Hepatocyte (in vitro differentiated cells): ENCODE measurements around the gene C20orf141. TPM values are rescaled to one million over a fixed set of nuclear protein-coding genes. Genes with fewer than 3 reads are reported as not detected.

Experiments used
- DNase-seq: peaks from one replicate; pipeline ENCODE4 v3.0.0-alpha.2; 2016; ENCODE audit warnings: low spot score
- H2AFZ ChIP-seq: fragments of 200-600 bp; sonication (generic); 2 replicates; pipeline ENCODE4 v1.6.0; 2016; ENCODE audit warnings: antibody characterized with exemption, mild to moderate bottlenecking
- H3K27ac ChIP-seq: fragments of 200-600 bp; sonication (generic); 2 replicates; pipeline ENCODE4 v1.5.1; 2016; ENCODE audit warnings: mild to moderate bottlenecking
- H3K27me3 ChIP-seq: fragments of 200-600 bp; sonication (generic); 2 replicates; pipeline ENCODE4 v1.6.1; 2016
- H3K36me3 ChIP-seq: fragments of 200-600 bp; sonication (generic); replicated peaks from 2 replicates; pipeline ENCODE4 v1.5.1; 2016; ENCODE audit warnings: low read depth; ENCODE audit not compliant: insufficient read depth
- H3K4me1 ChIP-seq: fragments of 200-600 bp; sonication (generic); 2 replicates; pipeline ENCODE4 v1.5.1; 2016; ENCODE audit warnings: mild to moderate bottlenecking, moderate library complexity; ENCODE audit not compliant: insufficient read depth
- H3K4me2 ChIP-seq: fragments of 200-600 bp; sonication (generic); 2 replicates; pipeline ENCODE4 v1.6.0; 2016
- H3K4me3 ChIP-seq: fragments of 200-600 bp; sonication (generic); 2 replicates; pipeline ENCODE4 v1.5.1; 2016; ENCODE audit warnings: mild to moderate bottlenecking
- H3K79me2 ChIP-seq: fragments of 200-600 bp; sonication (generic); 2 replicates; pipeline ENCODE4 v1.6.0; 2017; ENCODE audit warnings: mild to moderate bottlenecking
- H3K9me2 ChIP-seq: fragments of 200-600 bp; sonication (generic); replicated peaks from 2 replicates; pipeline ENCODE4 v1.6.0; 2017; ENCODE audit warnings: mild to moderate bottlenecking; ENCODE audit not compliant: insufficient read depth
- H3K9me3 ChIP-seq: fragments of 200-600 bp; sonication (generic); 2 replicates; pipeline ENCODE4 v1.5.1; 2016; ENCODE audit warnings: low read depth, mild to moderate bottlenecking
- H4K20me1 ChIP-seq: fragments of 200-600 bp; sonication (generic); 2 replicates; pipeline ENCODE4 v1.6.0; 2016; ENCODE audit warnings: mild to moderate bottlenecking; ENCODE audit not compliant: insufficient read depth, poor library complexity, severe bottlenecking
- EZH2 ChIP-seq: fragments of 200-600 bp; sonication (generic); IDR thresholded peaks from 2 replicates; pipeline ENCODE4 v1.6.1; 2016; ENCODE audit warnings: antibody characterized with exemption, mild to moderate bottlenecking, borderline replicate concordance
- EZH2phosphoT487 ChIP-seq: fragments of 200-600 bp; sonication (generic); IDR thresholded peaks from one replicate; pipeline ENCODE4 v1.6.1; 2018; ENCODE audit warnings: antibody characterized with exemption, mild to moderate bottlenecking, low read depth, moderate library complexity; ENCODE audit not compliant: unreplicated experiment, severe bottlenecking
- WGBS: methylation state at CpG from one replicate; pipeline ENCODE4 v1.1.6; 2016; ENCODE audit warnings: low lambda C conversion rate; ENCODE audit errors: missing lambda C conversion rate; 5-methylcytosine and 5-hydroxymethylcytosine counted together
- polyA plus RNA-seq: library from polyadenylated mRNA; unstranded; fragments of >200 nt; fragmentation: Nextera tagmentation; extraction: Ambion mirVana; gene quantifications from 2 replicates; pipeline ENCODE4 v1.2.1, GENCODE V29; 2016
- total RNA-seq: library from RNA; depleted of rRNA; stranded (reverse); fragments of >200 nt; gene quantifications from 2 replicates; pipeline ENCODE4 v1.2.3, GENCODE V29; 2014
- TF ChIP-seq, protein P1 (sequence below): fragments of 200-600 bp; sonication (generic); IDR thresholded peaks from 2 replicates; pipeline ENCODE4 v1.5.1; 2016; ENCODE audit warnings: antibody characterized with exemption, mild to moderate bottlenecking; ENCODE audit not compliant: poor library complexity

The C20orf141 gene
- total and polyA plus RNA-seq, 2 experiments from 2014 or later, result not detected

DNA sequence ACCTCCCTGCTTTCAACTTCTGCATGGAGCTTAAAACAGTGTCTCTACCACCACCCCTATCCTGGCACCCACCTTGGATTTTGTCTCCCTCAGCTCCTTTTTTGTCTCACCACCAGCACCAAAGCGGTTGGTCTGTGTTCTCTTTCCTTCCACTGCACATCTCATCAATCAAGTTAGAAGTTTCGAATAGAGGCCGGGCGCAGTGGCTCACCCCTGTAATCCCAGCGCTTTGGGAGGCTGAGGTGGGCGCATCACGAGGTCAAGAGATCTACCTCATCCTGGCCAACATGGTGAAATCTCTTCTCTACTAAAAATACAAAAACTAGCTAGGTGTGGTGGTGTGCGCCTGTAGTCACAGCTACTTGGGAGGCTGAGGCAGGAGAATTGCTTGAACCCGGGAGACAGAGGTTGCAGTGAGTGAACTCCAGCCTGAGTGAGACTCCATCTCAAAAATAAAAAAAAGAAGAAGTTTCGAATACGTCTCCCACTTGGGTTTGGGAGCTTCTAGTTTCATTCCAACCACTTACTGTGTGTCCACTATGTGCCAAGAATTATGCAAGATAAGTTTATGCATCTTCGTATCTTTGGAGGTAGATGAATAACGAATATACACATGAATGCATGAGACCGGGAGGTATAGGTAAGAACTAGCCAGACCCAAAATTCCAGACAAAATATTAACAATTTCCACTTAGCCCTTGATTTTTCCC, 19.8 kb downstream of the C20orf141 start:
- no peak overlapping the region for H3K27ac ChIP-seq
- no peaks in the 10 kb centered on the region for H3K9me3 ChIP-seq
- no peaks in the 10 kb centered on the region for H3K9me2 ChIP-seq
- TF ChIP-seq EZH2 (no peak), EZH2phosphoT487 (no peak)
- 96% methylated on average over 14 of the region's 14 CpGs for WGBS
- no peak overlapping the region for H2AFZ ChIP-seq
- no peaks in the 10 kb centered on the region for H4K20me1 ChIP-seq
- H3K27me3 ChIP-seq, result no peaks in the 10 kb centered on the region
- no peak for DNase-seq
- H3K4me3 ChIP-seq, result no peak overlapping the region
- peaks cover 5% of the 10 kb centered on the region for H3K79me2 ChIP-seq
- H3K4me1 ChIP-seq, result peaks cover 3% of the 10 kb centered on the region
- H3K4me2 ChIP-seq, result no peak overlapping the region
- no peaks in the 10 kb centered on the region for H3K36me3 ChIP-seq

- TF ChIP-seq, protein P1, sequence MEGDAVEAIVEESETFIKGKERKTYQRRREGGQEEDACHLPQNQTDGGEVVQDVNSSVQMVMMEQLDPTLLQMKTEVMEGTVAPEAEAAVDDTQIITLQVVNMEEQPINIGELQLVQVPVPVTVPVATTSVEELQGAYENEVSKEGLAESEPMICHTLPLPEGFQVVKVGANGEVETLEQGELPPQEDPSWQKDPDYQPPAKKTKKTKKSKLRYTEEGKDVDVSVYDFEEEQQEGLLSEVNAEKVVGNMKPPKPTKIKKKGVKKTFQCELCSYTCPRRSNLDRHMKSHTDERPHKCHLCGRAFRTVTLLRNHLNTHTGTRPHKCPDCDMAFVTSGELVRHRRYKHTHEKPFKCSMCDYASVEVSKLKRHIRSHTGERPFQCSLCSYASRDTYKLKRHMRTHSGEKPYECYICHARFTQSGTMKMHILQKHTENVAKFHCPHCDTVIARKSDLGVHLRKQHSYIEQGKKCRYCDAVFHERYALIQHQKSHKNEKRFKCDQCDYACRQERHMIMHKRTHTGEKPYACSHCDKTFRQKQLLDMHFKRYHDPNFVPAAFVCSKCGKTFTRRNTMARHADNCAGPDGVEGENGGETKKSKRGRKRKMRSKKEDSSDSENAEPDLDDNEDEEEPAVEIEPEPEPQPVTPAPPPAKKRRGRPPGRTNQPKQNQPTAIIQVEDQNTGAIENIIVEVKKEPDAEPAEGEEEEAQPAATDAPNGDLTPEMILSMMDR, result no peak
- no peak for TF ChIP-seq EZH2
- no peak for TF ChIP-seq EZH2phosphoT487
- Histone ChIP-seq H3K79me2 (peaks cover 13% of the 10 kb centered on the region), H4K20me1 (no peaks in the 10 kb centered on the region), H3K9me2 (no peaks in the 10 kb centered on the region), H3K4me1 (peaks cover 11% of the 10 kb centered on the region), H3K36me3 (no peaks in the 10 kb centered on the region), H3K4me3 (no peak overlapping the region), H2AFZ (no peak overlapping the region), H3K27ac (no peak overlapping the region), H3K4me2 (no peak overlapping the region), H3K9me3 (no peaks in the 10 kb centered on the region), H3K27me3 (no peaks in the 10 kb centered on the region)
- DNase-seq, result no peak
- 94% methylated on average over 6 of the region's 6 CpGs for WGBS
These were observed 20.6 kb downstream of the C20orf141 start for GRCh38 chr20:2835331-2835796.

DNA sequence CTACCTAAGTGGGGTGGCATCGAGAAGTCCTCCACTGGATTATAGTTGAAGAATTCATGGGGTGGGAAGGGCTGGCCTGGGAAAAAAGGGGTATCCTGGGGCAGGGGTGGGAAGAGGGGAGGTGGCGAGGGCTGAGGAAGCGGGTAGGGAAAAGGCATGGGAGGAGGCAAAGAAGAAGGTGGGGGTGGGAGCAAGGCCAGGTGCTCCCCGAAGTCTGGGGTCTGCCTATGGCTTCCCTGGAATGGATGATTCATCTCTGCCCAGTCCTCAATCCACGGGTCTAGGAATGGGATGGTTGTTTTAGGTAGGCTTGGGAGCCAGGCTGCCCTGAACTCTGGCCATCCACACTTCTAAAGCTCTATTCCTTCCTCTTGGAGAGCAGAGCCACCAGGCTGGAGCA, 21.2 kb downstream of the C20orf141 start:
- no peak for TF ChIP-seq EZH2phosphoT487
- TF ChIP-seq EZH2, result no peak
- TF ChIP-seq, protein P1, result no peak
- H3K27me3 ChIP-seq, result no peaks in the 10 kb centered on the region
- H3K36me3 ChIP-seq, result no peaks in the 10 kb centered on the region
- WGBS, result 100% methylated on average over 4 of the region's 5 CpGs
- no peak for DNase-seq
- no peak overlapping the region for H2AFZ ChIP-seq
- H3K27ac ChIP-seq, result no peak overlapping the region
- H3K4me1 ChIP-seq, result peaks cover 11% of the 10 kb centered on the region
- H3K9me3 ChIP-seq, result no peaks in the 10 kb centered on the region
- H3K9me2 ChIP-seq, result no peaks in the 10 kb centered on the region
- no peak overlapping the region for H3K4me3 ChIP-seq
- H3K4me2 ChIP-seq, result no peak overlapping the region
- peaks cover 13% of the 10 kb centered on the region for H3K79me2 ChIP-seq
- no peaks in the 10 kb centered on the region for H4K20me1 ChIP-seq

DNA sequence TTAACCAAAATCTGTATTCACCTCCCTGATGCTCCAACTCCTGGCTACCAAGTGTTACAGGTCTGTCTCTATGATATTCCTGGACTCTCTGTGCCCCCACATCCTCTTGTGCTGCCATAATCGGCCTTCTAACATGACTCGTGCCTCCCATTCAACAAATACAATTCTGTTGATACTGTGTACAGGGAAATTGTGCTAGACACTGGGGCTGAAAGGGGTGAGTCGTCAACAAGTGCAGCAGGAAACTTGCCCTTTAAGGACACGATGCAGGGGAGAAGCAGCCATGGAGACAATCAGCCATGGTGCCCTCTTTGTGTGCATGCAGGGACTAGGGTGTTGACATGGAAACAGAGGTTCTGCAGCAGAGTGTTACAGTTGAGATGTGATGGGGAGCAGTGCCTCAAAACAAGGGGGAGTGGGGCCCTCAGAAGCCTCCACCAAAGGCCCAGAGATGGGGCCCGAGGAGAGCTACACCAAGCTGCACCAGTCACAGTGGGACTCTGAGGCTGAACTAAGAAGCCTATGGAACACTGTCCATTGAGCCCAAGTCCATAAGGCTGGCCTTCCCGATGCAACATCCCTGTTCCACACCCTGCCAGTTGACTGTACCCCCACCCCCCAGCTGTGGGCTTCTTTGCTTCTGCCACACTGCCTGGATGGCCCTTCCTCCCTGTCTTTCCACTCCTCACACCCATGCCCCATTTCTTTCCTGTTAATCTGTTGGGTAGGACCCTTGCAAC, 22.6 kb downstream of the C20orf141 start:
- 98% methylated on average over 6 of the region's 6 CpGs for WGBS

More for the DNA sequence above, 22.6 kb downstream of the C20orf141 start:
- no peak overlapping the region for H3K4me2 ChIP-seq
- no peaks in the 10 kb centered on the region for H3K27me3 ChIP-seq
- H4K20me1 ChIP-seq, result no peaks in the 10 kb centered on the region
- no peak overlapping the region for H3K27ac ChIP-seq
- H3K9me3 ChIP-seq, result no peaks in the 10 kb centered on the region
- H2AFZ ChIP-seq, result no peak overlapping the region
- no peaks in the 10 kb centered on the region for H3K9me2 ChIP-seq
- no peak for TF ChIP-seq EZH2
- TF ChIP-seq, protein P1, result no peak
- no peak for TF ChIP-seq EZH2phosphoT487
- H3K36me3 ChIP-seq, result no peaks in the 10 kb centered on the region
- peaks cover 22% of the 10 kb centered on the region for H3K79me2 ChIP-seq
- no peak overlapping the region for H3K4me3 ChIP-seq
- no peak for DNase-seq
- H3K4me1 ChIP-seq, result peaks cover 15% of the 10 kb centered on the region
